GM12878 (cell line): ENCODE results near the gene ZNF283.

Experiments used
- CEBPB ChIP-seq, 2 experiments: fragments of 150-350 bp in 1 of 2; IDR thresholded peaks; 2 replicates each; pipeline ENCODE4 v1.6.1; 2012 to 2014; ENCODE audit warnings: low read depth in 2 of 2, low read length in 2 of 2, borderline replicate concordance in 1 of 2, inconsistent platforms in 1 of 2
- HDAC2 ChIP-seq: fragments of 200-600 bp; sonication (generic); IDR thresholded peaks from 2 replicates; pipeline ENCODE4 v1.6.1; 2017
- HDGF ChIP-seq: fragments of 450-650 bp; IDR thresholded peaks from 2 replicates; pipeline ENCODE4 v1.6.1; 2016; ENCODE audit warnings: antibody characterized with exemption
- NFYB ChIP-seq: IDR thresholded peaks from 2 replicates; pipeline ENCODE4 v1.6.1; 2011; ENCODE audit warnings: low read depth, mild to moderate bottlenecking, low read length, improper control_type of control experiment, moderate library complexity; ENCODE audit not compliant: insufficient read depth
- POLR2AphosphoS5 ChIP-seq: IDR thresholded peaks from 2 replicates; pipeline ENCODE4 v1.6.1; 2011; ENCODE audit warnings: mild to moderate bottlenecking, low read length, inconsistent platforms
- TF ChIP-seq, protein P1 (sequence below), 3 experiments: IDR thresholded peaks in 2 of 3; conservative IDR thresholded peaks in 1 of 3; 2 replicates each; pipeline ENCODE4 v1.5.1; 2011; ENCODE audit warnings: low read depth in 3 of 3, low read length in 3 of 3, mild to moderate bottlenecking in 3 of 3, control low read depth in 2 of 3, moderate library complexity in 2 of 3, inconsistent platforms in 1 of 3, mixed read lengths in 1 of 3; ENCODE audit not compliant: control insufficient read depth in 2 of 3, insufficient read depth in 1 of 3; ENCODE audit errors: extremely low read depth in 1 of 3
- TF ChIP-seq, protein P2 (sequence below): IDR thresholded peaks from 2 replicates; pipeline ENCODE4 v1.6.1; 2012; ENCODE audit warnings: low read depth, low read length, improper control_type of control experiment
- TF ChIP-seq, protein P3 (sequence below): IDR thresholded peaks from 2 replicates; pipeline ENCODE4 v1.6.1; 2011; ENCODE audit warnings: borderline replicate concordance, low read depth, mild to moderate bottlenecking, moderate library complexity, low read length; ENCODE audit not compliant: insufficient read depth, poor library complexity, severe bottlenecking
- TF ChIP-seq, protein P4 (sequence below): IDR thresholded peaks from 2 replicates; pipeline ENCODE4 v1.6.1; 2011; ENCODE audit warnings: borderline replicate concordance, low read depth, mild to moderate bottlenecking, moderate library complexity, mixed read lengths, low read length; ENCODE audit not compliant: insufficient read depth; ENCODE audit errors: extremely low read length

DNA sequence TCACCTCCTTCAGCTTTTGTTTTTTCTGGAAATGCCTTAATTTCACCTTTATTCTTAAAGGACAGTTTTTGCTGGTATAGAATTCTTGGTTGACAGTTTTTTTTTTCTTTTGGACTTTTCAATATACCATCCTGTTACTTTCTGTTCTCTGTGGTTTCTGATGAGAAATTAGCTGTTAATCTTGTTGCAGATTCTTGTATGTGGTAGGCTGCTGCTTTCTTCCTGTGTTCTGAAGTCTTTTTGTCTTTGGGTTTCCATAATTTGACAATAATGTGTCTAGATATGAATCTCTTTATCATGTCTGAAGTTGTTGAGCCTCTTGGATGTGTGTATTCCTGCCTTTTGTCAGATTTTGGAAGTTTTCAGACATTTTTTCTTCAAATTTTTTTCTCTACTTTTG lies 12.0 kb downstream of the ZNF283 start:
- TF ChIP-seq CEBPB (IDR thresholded peaks at IDR 0.05; ENCODE audit: borderline replicate concordance in 1 of 2, low read depth in 2 of 2, low read length in 2 of 2): no peak
- TF ChIP-seq, protein P1, sequence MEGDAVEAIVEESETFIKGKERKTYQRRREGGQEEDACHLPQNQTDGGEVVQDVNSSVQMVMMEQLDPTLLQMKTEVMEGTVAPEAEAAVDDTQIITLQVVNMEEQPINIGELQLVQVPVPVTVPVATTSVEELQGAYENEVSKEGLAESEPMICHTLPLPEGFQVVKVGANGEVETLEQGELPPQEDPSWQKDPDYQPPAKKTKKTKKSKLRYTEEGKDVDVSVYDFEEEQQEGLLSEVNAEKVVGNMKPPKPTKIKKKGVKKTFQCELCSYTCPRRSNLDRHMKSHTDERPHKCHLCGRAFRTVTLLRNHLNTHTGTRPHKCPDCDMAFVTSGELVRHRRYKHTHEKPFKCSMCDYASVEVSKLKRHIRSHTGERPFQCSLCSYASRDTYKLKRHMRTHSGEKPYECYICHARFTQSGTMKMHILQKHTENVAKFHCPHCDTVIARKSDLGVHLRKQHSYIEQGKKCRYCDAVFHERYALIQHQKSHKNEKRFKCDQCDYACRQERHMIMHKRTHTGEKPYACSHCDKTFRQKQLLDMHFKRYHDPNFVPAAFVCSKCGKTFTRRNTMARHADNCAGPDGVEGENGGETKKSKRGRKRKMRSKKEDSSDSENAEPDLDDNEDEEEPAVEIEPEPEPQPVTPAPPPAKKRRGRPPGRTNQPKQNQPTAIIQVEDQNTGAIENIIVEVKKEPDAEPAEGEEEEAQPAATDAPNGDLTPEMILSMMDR (IDR thresholded peaks at IDR 0.05 in 2 of 3, conservative IDR thresholded peaks at IDR 0.05 in 1 of 3; ENCODE audit: control insufficient read depth in 2 of 3, extremely low read depth in 1 of 3, insufficient read depth in 1 of 3, low read depth in 3 of 3, low read length in 3 of 3): no peak
- TF ChIP-seq HDAC2: no peak
- TF ChIP-seq, protein P2, sequence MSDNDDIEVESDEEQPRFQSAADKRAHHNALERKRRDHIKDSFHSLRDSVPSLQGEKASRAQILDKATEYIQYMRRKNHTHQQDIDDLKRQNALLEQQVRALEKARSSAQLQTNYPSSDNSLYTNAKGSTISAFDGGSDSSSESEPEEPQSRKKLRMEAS: no peak
- TF ChIP-seq, protein P3, sequence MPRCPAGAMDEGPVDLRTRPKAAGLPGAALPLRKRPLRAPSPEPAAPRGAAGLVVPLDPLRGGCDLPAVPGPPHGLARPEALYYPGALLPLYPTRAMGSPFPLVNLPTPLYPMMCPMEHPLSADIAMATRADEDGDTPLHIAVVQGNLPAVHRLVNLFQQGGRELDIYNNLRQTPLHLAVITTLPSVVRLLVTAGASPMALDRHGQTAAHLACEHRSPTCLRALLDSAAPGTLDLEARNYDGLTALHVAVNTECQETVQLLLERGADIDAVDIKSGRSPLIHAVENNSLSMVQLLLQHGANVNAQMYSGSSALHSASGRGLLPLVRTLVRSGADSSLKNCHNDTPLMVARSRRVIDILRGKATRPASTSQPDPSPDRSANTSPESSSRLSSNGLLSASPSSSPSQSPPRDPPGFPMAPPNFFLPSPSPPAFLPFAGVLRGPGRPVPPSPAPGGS: no peak
- TF ChIP-seq, protein P4, sequence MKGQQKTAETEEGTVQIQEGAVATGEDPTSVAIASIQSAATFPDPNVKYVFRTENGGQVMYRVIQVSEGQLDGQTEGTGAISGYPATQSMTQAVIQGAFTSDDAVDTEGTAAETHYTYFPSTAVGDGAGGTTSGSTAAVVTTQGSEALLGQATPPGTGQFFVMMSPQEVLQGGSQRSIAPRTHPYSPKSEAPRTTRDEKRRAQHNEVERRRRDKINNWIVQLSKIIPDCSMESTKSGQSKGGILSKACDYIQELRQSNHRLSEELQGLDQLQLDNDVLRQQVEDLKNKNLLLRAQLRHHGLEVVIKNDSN: no peak
- no peak for TF ChIP-seq HDGF
- TF ChIP-seq NFYB: no peak
- no peak for TF ChIP-seq POLR2AphosphoS5
